Astrocyte (in vitro differentiated cells and primary cell): ENCODE measurements around the gene KRIT1. TPM values are rescaled to one million over a fixed set of nuclear protein-coding genes. Genes with fewer than 3 reads are reported as not detected.
"Not testable (repeated sequence)": the region's sequence is repeated elsewhere in the genome, so short reads cannot be mapped to it uniquely, and the experiment has no call there.

Source experiments
- DNase-seq: peaks from one replicate; pipeline ENCODE4 v3.0.0-alpha.2; 2010; ENCODE audit warnings: low read depth
- FAIRE-seq: peaks from 2 replicates; lab custom pipeline; 2011; peaks lifted over from hg19 to GRCh38; lab: Jason Lieb, UNC
- H2AFZ ChIP-seq: 2 replicates; pipeline ENCODE4 v1.6.0; 2012; ENCODE audit warnings: low read depth, low read length, inconsistent platforms
- H3K27ac ChIP-seq: 2 replicates; pipeline ENCODE4 v1.5.1; 2011; ENCODE audit warnings: low read depth, low read length, inconsistent platforms
- H3K27me3 ChIP-seq: 2 replicates; pipeline ENCODE4 v1.6.0; 2011; ENCODE audit warnings: low read length, inconsistent platforms; ENCODE audit not compliant: insufficient read depth
- H3K36me3 ChIP-seq: 2 replicates; pipeline ENCODE4 v1.5.1; 2011; ENCODE audit warnings: low read length, inconsistent platforms; ENCODE audit not compliant: insufficient read depth
- H3K4me1 ChIP-seq: 2 replicates; pipeline ENCODE4 v1.5.1; 2011; ENCODE audit warnings: low read length, inconsistent platforms; ENCODE audit not compliant: insufficient read depth
- H3K4me2 ChIP-seq: 2 replicates; pipeline ENCODE4 v1.6.0; 2012; ENCODE audit warnings: low read length, inconsistent platforms
- H3K4me3 ChIP-seq: 2 replicates; pipeline ENCODE4 v1.5.1; 2011; ENCODE audit warnings: low read depth, mild to moderate bottlenecking, low read length, inconsistent platforms; ENCODE audit not compliant: insufficient read depth
- H3K79me2 ChIP-seq: 2 replicates; pipeline ENCODE4 v1.6.0; 2012; ENCODE audit warnings: mild to moderate bottlenecking, low read length, inconsistent platforms; ENCODE audit not compliant: insufficient read depth
- H3K9ac ChIP-seq: 2 replicates; pipeline ENCODE4 v1.6.0; 2012; ENCODE audit warnings: mild to moderate bottlenecking, low read length, inconsistent platforms
- H3K9me3 ChIP-seq: 2 replicates; pipeline ENCODE4 v1.5.1; 2012; ENCODE audit warnings: low read depth, mild to moderate bottlenecking, low read length, inconsistent platforms; ENCODE audit not compliant: insufficient read depth
- H4K20me1 ChIP-seq: 2 replicates; pipeline ENCODE4 v1.6.0; 2012; ENCODE audit warnings: low read length, inconsistent platforms; ENCODE audit not compliant: insufficient read depth
- H3K27ac Mint-ChIP-seq: one replicate; pipeline ENCODE4 v1.8.0; 2021; ENCODE audit warnings: mild to moderate bottlenecking, mixed read lengths; ENCODE audit not compliant: unreplicated experiment
- H3K27me3 Mint-ChIP-seq: one replicate; pipeline ENCODE4 v1.8.0; 2021; ENCODE audit warnings: low read depth, mixed read lengths; ENCODE audit not compliant: unreplicated experiment
- H3K36me3 Mint-ChIP-seq: one replicate; pipeline ENCODE4 v1.8.0; 2021; ENCODE audit warnings: low read depth, mixed read lengths; ENCODE audit not compliant: unreplicated experiment
- H3K4me1 Mint-ChIP-seq: one replicate; pipeline ENCODE4 v1.8.0; 2021; ENCODE audit warnings: low read depth, mixed read lengths; ENCODE audit not compliant: unreplicated experiment
- H3K4me3 Mint-ChIP-seq: one replicate; pipeline ENCODE4 v1.8.0; 2021; ENCODE audit warnings: mild to moderate bottlenecking, moderate library complexity, mixed read lengths; ENCODE audit not compliant: unreplicated experiment
- H3K9me3 Mint-ChIP-seq: one replicate; pipeline ENCODE4 v1.8.0; 2021; ENCODE audit warnings: mild to moderate bottlenecking, mixed read lengths; ENCODE audit not compliant: unreplicated experiment
- EZH2 ChIP-seq: IDR thresholded peaks from 2 replicates; pipeline ENCODE4 v1.6.1; 2012; ENCODE audit warnings: mild to moderate bottlenecking, low read length, inconsistent platforms; ENCODE audit not compliant: insufficient read depth
- total RNA-seq: library from RNA; stranded (reverse); gene quantifications from 2 replicates; pipeline ENCODE4 v1.2.1, GENCODE V29; 2021
- TF ChIP-seq, protein P1 (sequence below): IDR thresholded peaks from 2 replicates; pipeline ENCODE4 v1.5.1; 2011; ENCODE audit warnings: low read depth, mild to moderate bottlenecking, inconsistent platforms, low read length, moderate library complexity; ENCODE audit not compliant: insufficient read depth

Gene KRIT1
- total RNA-seq, 1 donor from 2014 or later, result 33.9 TPM

DNA sequence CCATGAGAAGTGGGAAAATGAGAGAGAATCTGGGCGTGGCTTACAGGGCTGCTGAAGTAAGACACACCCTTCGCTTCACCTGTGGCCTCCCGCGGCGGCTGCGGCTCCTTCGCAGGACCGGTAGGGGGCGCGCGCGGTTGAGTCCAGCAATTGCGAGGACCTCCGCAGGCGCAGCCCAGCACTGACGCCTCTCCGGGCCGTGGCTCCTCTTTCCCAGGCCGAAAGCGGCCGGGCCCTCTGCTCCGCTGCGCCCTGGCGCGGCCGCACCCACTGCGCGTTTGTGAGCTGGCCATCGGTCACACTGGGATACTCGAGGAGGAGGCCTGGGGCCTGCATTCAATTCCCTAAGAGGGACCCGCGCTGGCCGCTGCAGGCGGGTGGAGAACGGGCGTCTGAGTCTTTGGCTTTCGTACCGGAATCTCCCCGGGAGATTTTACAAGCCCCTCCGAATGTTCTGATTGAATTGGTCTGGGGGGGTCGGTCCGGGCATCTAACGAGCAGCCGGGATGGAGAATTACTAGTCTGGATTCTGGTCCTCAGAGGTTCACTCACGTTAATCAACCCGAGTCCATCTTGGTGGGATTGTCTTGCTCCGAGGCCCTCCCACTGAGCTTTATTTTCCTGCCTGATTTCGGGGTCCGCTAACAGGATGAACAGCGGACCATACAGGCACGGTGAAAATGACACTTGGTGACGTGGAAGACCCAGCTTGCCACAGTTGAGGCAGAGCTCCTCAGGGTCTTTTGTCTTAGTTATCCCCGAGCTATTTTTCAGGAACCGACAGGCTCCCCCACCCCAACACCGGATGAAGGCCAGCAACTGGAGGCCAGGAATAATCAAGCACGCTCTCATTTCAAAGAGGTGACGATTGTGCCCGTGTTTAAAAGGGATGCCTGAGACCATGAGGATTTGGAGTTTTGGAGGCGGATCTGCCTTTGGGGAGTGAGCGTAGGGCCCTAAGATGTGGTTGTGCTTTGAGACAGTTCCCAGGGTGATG, 66.5 kb downstream of the KRIT1 start, which contains the start of gene LRRD1:
LRRD1 (minus strand) TSS at position 215 of the 997 bp plus-strand sequence. CDS start 13,940 bp downstream, outside the sequence.
- Mint-ChIP-seq H3K36me3 (no peaks in the 10 kb centered on the region), H3K27me3 (no peaks in the 10 kb centered on the region), H3K4me3 (peak within 1 kb of the TSS; percentile 21), H3K4me1 (peaks cover 9% of the 10 kb centered on the region), H3K9me3 (no peaks in the 10 kb centered on the region), H3K27ac (no peak within 1 kb of the TSS)
- Histone ChIP-seq H3K4me3 (peak within 1 kb of the TSS; percentile 60), H3K79me2 (no peaks in the 10 kb centered on the region), H4K20me1 (no peaks in the 10 kb centered on the region), H2AFZ (peak within 1 kb of the TSS; percentile 90), H3K4me2 (peak within 1 kb of the TSS; percentile 85), H3K9ac (peak within 1 kb of the TSS; percentile 79), H3K36me3 (no peaks in the 10 kb centered on the region), H3K9me3 (no peaks in the 10 kb centered on the region), H3K27ac (peak within 1 kb of the TSS; percentile 15), H3K27me3 (no peaks in the 10 kb centered on the region), H3K4me1 (peaks cover 2% of the 10 kb centered on the region)
- DNase-seq (peak; percentile 59), FAIRE-seq (no peak)
- TF ChIP-seq, protein P1, sequence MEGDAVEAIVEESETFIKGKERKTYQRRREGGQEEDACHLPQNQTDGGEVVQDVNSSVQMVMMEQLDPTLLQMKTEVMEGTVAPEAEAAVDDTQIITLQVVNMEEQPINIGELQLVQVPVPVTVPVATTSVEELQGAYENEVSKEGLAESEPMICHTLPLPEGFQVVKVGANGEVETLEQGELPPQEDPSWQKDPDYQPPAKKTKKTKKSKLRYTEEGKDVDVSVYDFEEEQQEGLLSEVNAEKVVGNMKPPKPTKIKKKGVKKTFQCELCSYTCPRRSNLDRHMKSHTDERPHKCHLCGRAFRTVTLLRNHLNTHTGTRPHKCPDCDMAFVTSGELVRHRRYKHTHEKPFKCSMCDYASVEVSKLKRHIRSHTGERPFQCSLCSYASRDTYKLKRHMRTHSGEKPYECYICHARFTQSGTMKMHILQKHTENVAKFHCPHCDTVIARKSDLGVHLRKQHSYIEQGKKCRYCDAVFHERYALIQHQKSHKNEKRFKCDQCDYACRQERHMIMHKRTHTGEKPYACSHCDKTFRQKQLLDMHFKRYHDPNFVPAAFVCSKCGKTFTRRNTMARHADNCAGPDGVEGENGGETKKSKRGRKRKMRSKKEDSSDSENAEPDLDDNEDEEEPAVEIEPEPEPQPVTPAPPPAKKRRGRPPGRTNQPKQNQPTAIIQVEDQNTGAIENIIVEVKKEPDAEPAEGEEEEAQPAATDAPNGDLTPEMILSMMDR, result peak; percentile 78
- no peak for TF ChIP-seq EZH2

- H3K4me3 ChIP-seq, result no peak overlapping the region
- H3K27ac ChIP-seq, result no peak overlapping the region
- peaks cover 2% of the 10 kb centered on the region for H3K4me1 ChIP-seq
- H2AFZ ChIP-seq, result no peak overlapping the region
- H3K9me3 Mint-ChIP-seq, result no peaks in the 10 kb centered on the region
- H3K27me3 Mint-ChIP-seq, result no peaks in the 10 kb centered on the region
- H3K79me2 ChIP-seq, result no peaks in the 10 kb centered on the region
- H3K4me1 Mint-ChIP-seq, result peaks cover 9% of the 10 kb centered on the region
- no peak for FAIRE-seq
- H3K4me2 ChIP-seq, result no peak overlapping the region
- H3K27ac Mint-ChIP-seq, result no peak overlapping the region
- no peaks in the 10 kb centered on the region for H3K9me3 ChIP-seq
- no peaks in the 10 kb centered on the region for H3K36me3 ChIP-seq
- DNase-seq, result peak; percentile 29
- H3K27me3 ChIP-seq, result no peaks in the 10 kb centered on the region
- no peak for TF ChIP-seq EZH2
- TF ChIP-seq, protein P1, result no peak
- H3K4me3 Mint-ChIP-seq, result no peak overlapping the region
- H3K9ac ChIP-seq, result no peak overlapping the region
- no peaks in the 10 kb centered on the region for H3K36me3 Mint-ChIP-seq
- no peaks in the 10 kb centered on the region for H4K20me1 ChIP-seq
These were observed 68.4 kb downstream of the KRIT1 start for GRCh38 chr7:92177362-92177761.

- not testable (repeated sequence) for H3K4me3 Mint-ChIP-seq, H3K4me3 ChIP-seq
These were observed 76.2 kb downstream of the KRIT1 start for GRCh38 chr7:92169529-92169928.

More at GRCh38 chr7:92169529-92169928, 76.2 kb downstream of the KRIT1 start:
- not testable (repeated sequence) for H3K4me1 Mint-ChIP-seq, H3K27ac ChIP-seq, H3K27ac Mint-ChIP-seq, H4K20me1 ChIP-seq, H3K4me2 ChIP-seq, H3K79me2 ChIP-seq, H3K4me1 ChIP-seq, H3K9ac ChIP-seq, H3K9me3 Mint-ChIP-seq, H3K27me3 Mint-ChIP-seq, DNase-seq, H3K36me3 Mint-ChIP-seq, H3K27me3 ChIP-seq, H3K36me3 ChIP-seq, H2AFZ ChIP-seq, H3K9me3 ChIP-seq, FAIRE-seq
